ENCODE results near the gene ORM1. TPM values are rescaled to one million over a fixed set of nuclear protein-coding genes. Genes with fewer than 3 reads are reported as not detected.

Gene ORM1
- total and polyA plus RNA-seq, 12 donors, result 2.9 to 26.0 (median 5.1) TPM; not detected in 1

DNA sequence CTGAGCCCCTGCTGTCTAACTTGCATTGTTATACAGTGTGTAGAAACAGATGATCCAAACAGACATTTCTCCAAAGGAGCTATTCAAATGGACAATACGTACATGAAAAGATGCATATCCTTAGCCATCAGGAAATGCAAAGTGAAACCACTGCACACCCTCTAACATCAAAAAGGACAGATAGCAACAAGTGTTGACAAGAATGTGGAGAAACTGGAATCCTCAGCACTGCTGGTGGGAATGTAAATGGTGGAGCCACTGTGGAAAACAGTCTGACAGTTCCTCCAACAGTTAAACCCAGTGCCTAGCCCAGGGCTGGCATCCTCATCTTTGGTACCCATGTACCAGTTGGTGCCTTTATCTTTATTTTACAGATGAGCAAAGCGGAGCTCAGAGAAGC is 15.3 kb downstream of the ORM1 start:
- H3K27ac ChIP-seq, result no peak overlapping the region
- H3K4me1 ChIP-seq (replicated peaks in 1 of 2), result no peaks in the 10 kb centered on the region
- no peaks in the 10 kb centered on the region for H3K27me3 ChIP-seq
- DNase-seq, result no peak
- H3K36me3 ChIP-seq (replicated peaks in 1 of 2), result peaks cover 0 to 67% of the 10 kb centered on the region in 2 donors
- intact Hi-C loops (cut with DNase I), result no loop called here
- H3K9me3 ChIP-seq (replicated peaks in 1 of 3), result no peaks in the 10 kb centered on the region
- H3K4me3 ChIP-seq, result no peak overlapping the region
- TF ChIP-seq POLR2A (IDR thresholded peaks at IDR 0.05), result no peak
- TF ChIP-seq, protein P1, sequence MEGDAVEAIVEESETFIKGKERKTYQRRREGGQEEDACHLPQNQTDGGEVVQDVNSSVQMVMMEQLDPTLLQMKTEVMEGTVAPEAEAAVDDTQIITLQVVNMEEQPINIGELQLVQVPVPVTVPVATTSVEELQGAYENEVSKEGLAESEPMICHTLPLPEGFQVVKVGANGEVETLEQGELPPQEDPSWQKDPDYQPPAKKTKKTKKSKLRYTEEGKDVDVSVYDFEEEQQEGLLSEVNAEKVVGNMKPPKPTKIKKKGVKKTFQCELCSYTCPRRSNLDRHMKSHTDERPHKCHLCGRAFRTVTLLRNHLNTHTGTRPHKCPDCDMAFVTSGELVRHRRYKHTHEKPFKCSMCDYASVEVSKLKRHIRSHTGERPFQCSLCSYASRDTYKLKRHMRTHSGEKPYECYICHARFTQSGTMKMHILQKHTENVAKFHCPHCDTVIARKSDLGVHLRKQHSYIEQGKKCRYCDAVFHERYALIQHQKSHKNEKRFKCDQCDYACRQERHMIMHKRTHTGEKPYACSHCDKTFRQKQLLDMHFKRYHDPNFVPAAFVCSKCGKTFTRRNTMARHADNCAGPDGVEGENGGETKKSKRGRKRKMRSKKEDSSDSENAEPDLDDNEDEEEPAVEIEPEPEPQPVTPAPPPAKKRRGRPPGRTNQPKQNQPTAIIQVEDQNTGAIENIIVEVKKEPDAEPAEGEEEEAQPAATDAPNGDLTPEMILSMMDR (IDR thresholded peaks at IDR 0.05), result no peak
- WGBS, 4 donors, result 89 to 98% (median 94%) methylated on average over 2 of the region's 2 CpGs

DNA sequence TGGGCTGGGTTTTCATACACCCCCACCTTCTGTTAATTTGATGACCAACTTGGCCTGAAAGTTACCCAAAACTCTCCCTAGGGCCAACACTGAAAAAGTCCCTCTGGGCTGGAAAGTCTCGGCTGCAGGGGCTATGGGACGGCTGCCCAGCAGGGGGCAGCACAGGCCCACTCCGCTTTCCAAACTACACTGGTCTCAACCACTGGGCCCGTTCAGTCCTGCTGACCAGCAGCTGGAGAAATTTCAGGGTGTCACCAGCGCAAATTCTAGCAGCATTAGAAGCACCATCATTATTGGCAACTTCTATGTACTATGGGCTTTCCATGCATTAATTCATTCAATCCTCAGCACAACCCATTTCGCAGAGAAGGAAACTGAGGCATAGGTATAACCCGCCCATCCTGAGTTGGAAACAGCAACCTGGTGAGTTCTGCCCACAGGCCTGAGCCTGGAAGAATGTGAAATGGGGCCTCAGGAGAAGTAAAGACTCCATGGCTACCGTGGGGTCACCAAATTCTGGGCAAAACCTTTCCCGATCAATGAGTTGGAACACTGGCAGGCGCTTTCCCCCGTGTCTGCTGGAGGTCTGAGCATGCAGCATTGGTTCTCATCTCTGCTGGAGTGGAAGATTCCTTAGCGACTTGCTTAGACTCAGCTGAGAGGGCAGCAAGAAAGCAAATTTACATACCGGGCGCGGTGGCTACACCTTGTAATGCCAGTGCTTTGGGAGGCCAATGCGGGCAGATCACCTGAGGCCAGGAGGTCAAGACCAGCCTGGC is 16.4 kb downstream of the ORM1 start:
- Histone ChIP-seq H3K27ac (no peak overlapping the region), H3K4me3 (no peak overlapping the region), H3K27me3 (no peaks in the 10 kb centered on the region), H3K4me1 (replicated peaks in 1 of 2) (no peaks in the 10 kb centered on the region), H3K9me3 (replicated peaks in 1 of 3) (no peaks in the 10 kb centered on the region), H3K36me3 (replicated peaks in 1 of 2) (peaks cover 0 to 78% of the 10 kb centered on the region in 2 donors)
- TF ChIP-seq, protein P1 (IDR thresholded peaks at IDR 0.05), result peak; percentile 78 to 89 (median 80)
- TF ChIP-seq POLR2A (IDR thresholded peaks at IDR 0.05), result no peak
- peak; percentile 49 to 79 (median 66) for DNase-seq
- WGBS, 4 donors, result 71 to 81% (median 79%) methylated on average over 14 to 16 of the region's 16 CpGs
- intact Hi-C loops (cut with DNase I), result no loop called here

DNA sequence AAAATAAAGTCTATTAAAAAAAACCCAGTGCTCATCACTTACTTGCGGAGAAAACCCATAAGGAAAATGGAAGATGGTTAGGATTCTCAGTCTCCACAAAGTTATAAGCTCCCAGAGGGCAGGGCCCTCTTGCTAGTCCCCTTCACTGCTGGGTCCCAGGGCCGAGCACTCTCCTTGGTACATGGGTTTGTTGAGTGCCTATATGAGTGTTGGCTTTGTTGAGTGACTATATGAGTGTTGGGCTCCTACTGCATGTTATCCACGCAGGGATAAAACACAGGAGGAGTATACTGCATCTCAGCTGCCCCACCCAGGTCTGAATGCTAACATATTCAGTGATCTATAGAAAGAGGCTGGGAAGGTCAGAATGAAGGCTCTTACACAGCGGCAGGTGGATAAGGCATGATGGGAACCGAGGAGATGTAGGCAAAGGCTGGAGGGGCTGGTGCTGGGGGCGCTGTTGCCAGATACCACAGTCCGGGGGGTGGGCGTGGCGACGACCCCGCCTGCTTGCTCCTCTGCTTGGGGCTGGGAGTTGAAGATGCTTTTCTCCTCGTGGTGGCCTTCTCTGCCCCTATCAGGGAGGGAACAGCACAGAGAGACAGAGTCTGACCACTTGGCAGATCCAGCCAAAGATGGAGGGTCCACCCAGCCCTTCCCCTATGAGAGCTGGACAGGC is 18.4 kb downstream of the ORM1 start:
- no peak for TF ChIP-seq POLR2A (IDR thresholded peaks at IDR 0.05)
- TF ChIP-seq, protein P1 (IDR thresholded peaks at IDR 0.05), result no peak
- no peak for DNase-seq
- no peaks in the 10 kb centered on the region for H3K9me3 ChIP-seq (replicated peaks in 1 of 3)
- peaks cover 0 to 98% of the 10 kb centered on the region in 2 donors for H3K36me3 ChIP-seq (replicated peaks in 1 of 2)
- intact Hi-C loops (cut with DNase I), result loop anchor here (5.0 to 10.0 kb wide), 4 partner anchors 54 to 314 kb away; partner anchors contain the start of genes TEX53 (in 1 of the 2) and WHRN (in 1 of the 2)
- H3K4me3 ChIP-seq, result no peak overlapping the region
- no peak overlapping the region for H3K27ac ChIP-seq
- H3K27me3 ChIP-seq, result no peaks in the 10 kb centered on the region
- H3K4me1 ChIP-seq (replicated peaks in 1 of 2), result no peaks in the 10 kb centered on the region
- 91 to 100% (median 92%) methylated on average over 4 to 12 of the region's 12 CpGs for WGBS, 4 donors

DNA sequence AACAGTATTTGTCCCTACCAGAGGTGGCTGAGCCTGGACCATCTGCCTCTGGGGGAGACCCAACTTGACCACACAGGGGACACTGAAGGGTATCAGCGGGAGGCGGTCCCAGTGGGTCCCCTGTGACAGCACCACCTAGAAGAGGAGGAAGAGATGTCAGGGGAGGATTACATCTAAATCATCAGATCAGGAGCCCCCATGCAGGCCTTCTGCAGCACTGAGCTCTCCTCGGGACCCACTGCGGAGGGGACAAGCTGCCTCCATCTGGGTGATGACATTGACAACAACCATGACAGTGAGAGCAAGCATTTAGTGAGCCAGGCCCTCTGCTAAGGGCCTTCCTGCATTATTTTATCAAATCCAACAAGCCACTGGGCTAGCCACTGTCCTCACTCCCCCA is 19.1 kb downstream of the ORM1 start:
- intact Hi-C loops (cut with DNase I), result loop anchor here (5.0 to 10.0 kb wide), 4 partner anchors 53 to 313 kb away; partner anchors contain the start of genes TEX53 (in 1 of the 2) and WHRN (in 1 of the 2)

More for the DNA sequence above, 19.1 kb downstream of the ORM1 start:
- no peak overlapping the region for H3K27ac ChIP-seq
- no peaks in the 10 kb centered on the region for H3K27me3 ChIP-seq
- peaks cover 0 to 97% of the 10 kb centered on the region in 2 donors for H3K36me3 ChIP-seq (replicated peaks in 1 of 2)
- no peak for TF ChIP-seq POLR2A (IDR thresholded peaks at IDR 0.05)
- TF ChIP-seq, protein P1 (IDR thresholded peaks at IDR 0.05), result no peak
- no peaks in the 10 kb centered on the region for H3K4me1 ChIP-seq (replicated peaks in 1 of 2)
- no peak overlapping the region for H3K4me3 ChIP-seq
- no peaks in the 10 kb centered on the region for H3K9me3 ChIP-seq (replicated peaks in 1 of 3)
- DNase-seq, result no peak
- 96 to 100% (median 97%) methylated on average over 1 to 4 of the region's 4 CpGs for WGBS, 4 donors

Measured in adrenal gland (tissue), 12 donors.